GM18526 (cell line): ENCODE measurements around the gene BCL2L1.

Experiments used
- POLR2A ChIP-seq: IDR thresholded peaks from 3 replicates; pipeline ENCODE4 v1.6.1; 2011; ENCODE audit not compliant: insufficient read length; ENCODE audit errors: extremely low read depth

BCL2L1 gene

GRCh38 chr20:31716818-31717477 lies 5.7 kb downstream of the BCL2L1 start:
- TF ChIP-seq POLR2A: no peak

DNA sequence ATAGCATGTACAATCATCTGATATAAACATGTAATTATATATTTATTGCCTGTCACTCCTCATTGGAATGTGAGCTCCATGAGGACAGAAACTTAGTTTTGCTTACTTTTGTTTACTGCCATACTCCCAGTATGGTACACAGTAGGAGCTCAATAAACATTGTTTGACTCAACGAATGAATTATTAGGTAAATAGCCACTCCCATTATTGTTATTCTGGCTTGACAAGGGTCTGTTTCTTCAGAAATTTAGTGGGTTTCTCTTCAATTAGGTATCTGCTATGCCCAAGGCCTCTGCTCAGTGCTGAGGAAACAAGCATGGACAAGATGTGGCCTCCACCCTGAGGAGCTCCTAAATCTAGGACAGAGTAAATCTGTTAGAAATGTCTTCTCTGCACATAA lies 6.3 kb downstream of the BCL2L1 start:
- TF ChIP-seq POLR2A: no peak

- no peak for TF ChIP-seq POLR2A
These were observed 6.9 kb downstream of the BCL2L1 start for GRCh38 chr20:31715766-31716165.

GRCh38 chr20:31713312-31714273 lies 9.1 kb downstream of the BCL2L1 start:
- no peak for TF ChIP-seq POLR2A

DNA sequence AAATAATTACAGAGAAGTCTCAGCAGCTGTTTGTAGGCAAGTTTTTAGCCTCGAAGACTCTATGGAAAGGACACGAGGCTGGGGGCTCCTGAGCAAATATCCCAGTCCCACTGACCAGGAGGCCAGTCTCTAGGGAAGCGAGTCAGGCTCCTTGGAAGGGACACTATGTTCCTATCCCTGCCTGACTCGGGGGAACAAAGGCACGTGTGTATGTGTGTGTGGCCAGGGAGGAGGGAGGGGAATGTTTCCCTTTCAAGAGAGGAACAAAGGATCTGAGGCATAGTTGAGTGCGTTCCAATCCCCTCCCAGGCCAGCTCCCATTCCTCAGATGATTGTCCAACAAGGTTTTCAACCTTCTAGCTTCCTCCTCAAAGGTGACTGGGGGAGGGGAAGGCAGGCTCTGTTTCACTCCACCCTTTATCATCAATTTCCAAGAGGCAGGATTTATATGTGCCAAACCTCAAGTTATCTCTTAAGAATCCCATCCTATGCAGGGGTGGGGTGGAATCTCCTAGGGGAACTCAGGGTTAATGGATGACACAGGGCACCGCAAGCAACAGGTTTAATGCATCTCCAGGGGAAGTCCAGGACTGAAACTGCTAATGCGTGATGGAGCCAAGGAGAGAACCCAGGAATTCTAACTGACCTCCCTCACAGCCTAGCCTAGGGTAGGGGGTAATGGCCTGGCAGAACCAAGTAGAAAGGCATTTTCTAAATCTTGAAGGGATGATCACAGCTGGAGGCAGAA lies 9.9 kb downstream of the BCL2L1 start:
- no peak for TF ChIP-seq POLR2A

DNA sequence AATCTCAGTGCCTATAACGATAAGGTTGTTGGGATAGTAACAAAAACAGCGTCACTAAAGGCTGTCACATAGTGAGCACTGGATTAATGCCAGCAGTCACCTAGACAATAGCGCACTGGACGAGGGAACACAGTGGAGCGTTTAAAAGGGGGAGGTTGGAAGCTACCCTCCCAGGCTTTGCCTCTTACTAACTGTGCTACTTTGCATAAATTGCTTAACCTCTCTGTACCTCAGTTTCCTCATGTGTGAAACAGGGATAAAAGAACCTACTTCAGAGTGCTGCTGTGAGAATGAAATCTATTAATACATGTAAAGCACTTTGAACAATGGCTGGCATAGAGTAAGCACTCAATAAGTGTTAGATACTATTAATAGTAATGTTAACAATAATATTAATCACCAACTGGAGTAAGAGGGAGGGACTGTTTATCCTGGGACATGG lies 10.5 kb downstream of the BCL2L1 start:
- no peak for TF ChIP-seq POLR2A

GRCh38 chr20:31711179-31712111 lies 11.2 kb downstream of the BCL2L1 start:
- TF ChIP-seq POLR2A: no peak

- TF ChIP-seq POLR2A: no peak
These were observed 12.1 kb downstream of the BCL2L1 start for GRCh38 chr20:31710423-31711108.

- TF ChIP-seq POLR2A: no peak
These were observed 12.7 kb downstream of the BCL2L1 start for GRCh38 chr20:31709939-31710338.

DNA sequence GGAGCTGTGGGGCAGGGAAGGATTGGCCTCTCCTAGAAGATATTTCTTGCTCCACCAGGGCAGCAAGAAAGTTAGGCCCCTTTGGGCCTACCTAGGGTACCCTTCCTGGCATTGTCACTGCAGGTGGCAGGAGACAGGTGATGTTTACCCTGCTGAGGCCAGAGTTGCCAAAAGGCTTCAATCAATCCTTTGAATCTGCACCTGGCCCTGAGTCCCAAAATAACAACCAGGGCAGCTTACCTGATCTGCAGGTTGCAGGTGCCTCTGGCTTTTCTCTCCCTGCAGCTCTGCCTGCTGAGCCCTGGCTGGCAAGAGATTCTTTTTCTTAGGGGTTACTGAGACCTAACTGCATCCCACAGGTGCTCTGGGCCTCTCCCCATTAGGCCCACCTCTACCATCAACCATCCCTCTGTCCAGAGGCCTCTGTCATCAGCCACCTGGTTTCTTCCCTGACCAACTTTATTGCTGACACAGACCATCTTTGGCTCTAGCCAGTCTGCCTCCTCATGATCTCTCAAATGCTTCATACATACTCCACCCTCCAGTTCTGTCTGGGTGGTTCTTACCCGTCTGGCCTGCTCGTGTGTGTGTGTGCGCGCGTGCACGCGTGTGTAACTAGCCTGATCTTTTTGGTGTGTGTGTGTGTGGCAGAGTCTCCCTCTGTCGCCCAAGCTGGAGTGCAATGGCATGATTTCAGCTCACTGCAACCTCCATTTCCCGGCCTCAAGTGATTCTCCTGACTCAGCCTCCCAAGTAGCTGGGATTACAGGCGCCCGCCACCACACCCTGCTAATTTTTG lies 13.7 kb downstream of the BCL2L1 start:
- no peak for TF ChIP-seq POLR2A

DNA sequence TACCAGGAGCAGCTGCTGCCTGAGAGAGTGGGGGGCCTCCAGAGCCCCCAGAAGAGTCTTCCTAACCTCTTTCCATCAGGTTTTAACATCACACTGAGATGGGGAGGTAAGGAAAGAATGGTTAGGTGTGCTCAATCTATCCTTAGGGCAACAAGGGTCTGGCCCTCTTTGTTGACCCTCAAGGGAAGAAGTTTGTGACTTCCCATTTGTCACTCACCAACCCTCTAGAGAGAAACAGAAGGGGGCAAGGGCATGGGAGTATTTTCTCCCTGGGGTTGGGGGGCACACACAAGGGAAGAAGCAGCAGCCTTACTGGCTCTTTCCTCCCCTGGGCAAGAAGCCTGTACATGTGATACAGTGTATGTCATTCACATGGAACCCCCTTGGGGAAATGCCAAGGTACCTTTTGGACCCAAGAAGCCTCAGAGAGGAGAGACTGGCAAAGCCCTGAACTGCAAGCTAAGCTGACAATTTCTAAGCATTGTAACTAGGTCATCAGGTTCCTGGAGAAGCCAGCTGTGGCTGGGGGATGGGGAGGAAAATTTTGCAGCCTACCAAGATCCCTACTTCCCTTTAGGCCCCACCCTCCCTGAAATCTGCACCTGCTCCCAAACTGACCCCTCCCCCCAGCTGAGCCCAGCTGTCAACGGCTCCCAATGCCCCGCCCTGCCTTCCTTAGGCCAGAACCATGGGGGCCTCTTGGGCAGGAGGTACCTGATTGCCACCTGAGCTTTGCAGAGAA lies 14.5 kb downstream of the BCL2L1 start:
- TF ChIP-seq POLR2A: no peak

DNA sequence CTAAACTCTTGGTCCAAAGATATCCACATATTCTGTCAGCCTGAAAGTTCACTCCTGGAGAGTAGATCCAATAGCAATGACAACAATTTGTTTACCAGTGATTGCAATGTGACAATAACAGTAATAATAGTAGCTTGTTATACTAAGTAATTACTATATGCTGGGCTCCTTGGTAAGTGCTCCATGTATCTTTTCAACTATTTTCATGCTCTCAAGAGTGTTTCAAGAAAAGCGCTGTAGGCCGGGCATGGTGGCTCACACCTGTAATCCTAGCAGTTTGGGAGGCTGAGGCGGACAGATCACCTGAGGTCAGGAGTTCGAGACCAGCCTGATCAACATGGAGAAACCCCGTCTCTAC lies 15.4 kb downstream of the BCL2L1 start:
- TF ChIP-seq POLR2A: no peak
